Endothelial cell (in vitro differentiated cells): ENCODE measurements around the gene OR2T34. TPM values are rescaled to one million over a fixed set of nuclear protein-coding genes. Genes with fewer than 3 reads are reported as not detected.

Experiments
- DNase-seq: peaks from one replicate; pipeline ENCODE4 v3.0.0; 2021; ENCODE audit warnings: low spot score
- H3K27ac Mint-ChIP-seq: one replicate; pipeline ENCODE4 v1.8.0; 2021; ENCODE audit warnings: mixed read lengths, inconsistent platforms; ENCODE audit not compliant: unreplicated experiment
- H3K27me3 Mint-ChIP-seq: one replicate; pipeline ENCODE4 v1.8.0; 2021; ENCODE audit warnings: mild to moderate bottlenecking, moderate library complexity, mixed read lengths, inconsistent platforms; ENCODE audit not compliant: unreplicated experiment
- H3K36me3 Mint-ChIP-seq: one replicate; pipeline ENCODE4 v1.8.0; 2021; ENCODE audit warnings: mild to moderate bottlenecking, low read depth, mixed read lengths, inconsistent platforms; ENCODE audit not compliant: unreplicated experiment
- H3K4me1 Mint-ChIP-seq: one replicate; pipeline ENCODE4 v1.8.0; 2021; ENCODE audit warnings: mild to moderate bottlenecking, mixed read lengths, inconsistent platforms; ENCODE audit not compliant: unreplicated experiment
- H3K4me3 Mint-ChIP-seq: one replicate; pipeline ENCODE4 v1.8.0; 2021; ENCODE audit warnings: mild to moderate bottlenecking, mixed read lengths, inconsistent platforms; ENCODE audit not compliant: unreplicated experiment
- H3K9me3 Mint-ChIP-seq: one replicate; pipeline ENCODE4 v1.8.0; 2021; ENCODE audit warnings: mixed read lengths, inconsistent platforms; ENCODE audit not compliant: unreplicated experiment
- CTCF ChIP-seq: fragments of 200-600 bp; sonication (generic); IDR thresholded peaks from one replicate; pipeline ENCODE4 v1.5.0; 2021; ENCODE audit warnings: antibody characterized with exemption; ENCODE audit not compliant: unreplicated experiment
- total RNA-seq: library from RNA; stranded (reverse); fragmentation: NEBNext Ultra II Directional; extraction: Animal tissue kit (Norgen Biotek cat#: 25700); gene quantifications from one replicate; pipeline ENCODE4 v1.2.1, GENCODE V29; 2021; ENCODE audit not compliant: unreplicated experiment

The OR2T34 gene
- total RNA-seq, 1 donor from 2014 or later = not detected

GRCh38 chr1:248613742-248614141 is 39.2 kb upstream of the OR2T34 start:
- H3K4me1 Mint-ChIP-seq = no peaks in the 10 kb centered on the region
- H3K9me3 Mint-ChIP-seq = peaks cover 23% of the 10 kb centered on the region

GRCh38 chr1:248611883-248612414 is 37.4 kb upstream of the OR2T34 start:
- TF ChIP-seq CTCF = no peak
- H3K27ac Mint-ChIP-seq = no peak overlapping the region
- H3K27me3 Mint-ChIP-seq = no peaks in the 10 kb centered on the region
- H3K9me3 Mint-ChIP-seq = peaks cover 16% of the 10 kb centered on the region
- no peak overlapping the region for H3K4me3 Mint-ChIP-seq
- no peak for DNase-seq
- H3K4me1 Mint-ChIP-seq = no peaks in the 10 kb centered on the region
- H3K36me3 Mint-ChIP-seq = no peaks in the 10 kb centered on the region

More at GRCh38 chr1:248613742-248614141, 39.2 kb upstream of the OR2T34 start:
- Mint-ChIP-seq H3K36me3 (no peaks in the 10 kb centered on the region), H3K27me3 (peaks cover 2% of the 10 kb centered on the region), H3K4me3 (no peak overlapping the region), H3K27ac (no peak overlapping the region)
- no peak for DNase-seq
- TF ChIP-seq CTCF = no peak

- Mint-ChIP-seq H3K27ac (no peak overlapping the region), H3K36me3 (no peaks in the 10 kb centered on the region), H3K27me3 (no peaks in the 10 kb centered on the region), H3K4me1 (no peaks in the 10 kb centered on the region), H3K4me3 (no peak overlapping the region), H3K9me3 (peaks cover 18% of the 10 kb centered on the region)
- TF ChIP-seq CTCF = no peak
- DNase-seq = no peak
Observed at GRCh38 chr1:248610301-248610700, 35.7 kb upstream of the OR2T34 start.

DNA sequence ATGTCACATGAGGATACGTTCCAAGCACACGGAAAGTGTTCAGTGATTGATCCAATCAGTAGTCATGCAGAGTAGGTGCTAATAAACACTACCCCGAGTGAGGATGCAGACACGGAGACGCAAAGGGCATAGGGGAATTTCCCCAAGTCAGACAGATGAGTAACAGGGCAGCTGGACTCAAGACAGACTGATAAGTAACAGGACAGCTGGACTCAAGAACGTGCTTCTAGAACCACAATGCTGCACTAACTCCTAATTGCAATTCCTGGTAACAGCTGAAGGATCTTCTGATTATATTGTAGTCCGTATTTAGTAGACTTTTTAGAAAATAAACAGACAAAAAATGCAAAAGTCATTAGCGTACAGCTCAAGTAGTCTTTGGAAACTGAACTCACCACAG is 24.8 kb upstream of the OR2T34 start:
- no peak for TF ChIP-seq CTCF
- no peak for DNase-seq
- H3K27ac Mint-ChIP-seq = no peak overlapping the region
- no peak overlapping the region for H3K4me3 Mint-ChIP-seq
- no peaks in the 10 kb centered on the region for H3K4me1 Mint-ChIP-seq
- no peaks in the 10 kb centered on the region for H3K27me3 Mint-ChIP-seq
- H3K9me3 Mint-ChIP-seq = peaks cover 22% of the 10 kb centered on the region
- H3K36me3 Mint-ChIP-seq = no peaks in the 10 kb centered on the region

DNA sequence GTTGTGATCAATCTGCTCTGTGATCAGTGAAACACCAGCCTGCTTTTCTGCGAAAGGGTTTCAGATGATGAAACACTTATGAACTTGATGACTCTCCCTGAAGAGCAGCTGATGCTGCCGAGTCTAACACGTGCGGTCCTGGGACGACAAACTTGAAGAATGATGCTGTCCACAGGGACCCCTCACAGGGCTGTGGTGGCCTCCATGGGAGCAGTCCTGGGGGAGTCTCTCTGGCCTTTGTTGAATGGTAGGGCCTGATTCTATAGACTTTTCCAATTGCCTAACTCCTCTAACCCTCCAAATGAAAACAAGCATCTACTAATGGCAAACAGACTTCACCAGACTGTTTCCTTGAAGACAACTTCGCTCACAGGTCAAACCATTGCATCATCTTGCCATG is 23.0 kb upstream of the OR2T34 start, which contains the start of gene OR2T10:
Gene OR2T10, minus strand, starts transcription at position 112 of the 400 bp plus-strand sequence. CDS start 3,932 bp downstream, outside the sequence.
- Mint-ChIP-seq H3K36me3 (no peaks in the 10 kb centered on the region), H3K27me3 (no peaks in the 10 kb centered on the region), H3K4me1 (no peaks in the 10 kb centered on the region), H3K27ac (no peak within 1 kb of the TSS), H3K9me3 (peaks cover 26% of the 10 kb centered on the region), H3K4me3 (no peak within 1 kb of the TSS)
- DNase-seq = no peak
- TF ChIP-seq CTCF = no peak
